HG03558 (cell line): ENCODE data around the gene GPR101.

Experiments
- ATAC-seq: cut with Tn5 transposase; IDR thresholded peaks from one replicate; pipeline ENCODE4 v1.9.1; 2021; ENCODE audit warnings: moderate number of reproducible peaks; ENCODE audit not compliant: unreplicated experiment; ENCODE audit errors: extremely low read depth

The GPR101 gene, protein sequence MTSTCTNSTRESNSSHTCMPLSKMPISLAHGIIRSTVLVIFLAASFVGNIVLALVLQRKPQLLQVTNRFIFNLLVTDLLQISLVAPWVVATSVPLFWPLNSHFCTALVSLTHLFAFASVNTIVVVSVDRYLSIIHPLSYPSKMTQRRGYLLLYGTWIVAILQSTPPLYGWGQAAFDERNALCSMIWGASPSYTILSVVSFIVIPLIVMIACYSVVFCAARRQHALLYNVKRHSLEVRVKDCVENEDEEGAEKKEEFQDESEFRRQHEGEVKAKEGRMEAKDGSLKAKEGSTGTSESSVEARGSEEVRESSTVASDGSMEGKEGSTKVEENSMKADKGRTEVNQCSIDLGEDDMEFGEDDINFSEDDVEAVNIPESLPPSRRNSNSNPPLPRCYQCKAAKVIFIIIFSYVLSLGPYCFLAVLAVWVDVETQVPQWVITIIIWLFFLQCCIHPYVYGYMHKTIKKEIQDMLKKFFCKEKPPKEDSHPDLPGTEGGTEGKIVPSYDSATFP

DNA sequence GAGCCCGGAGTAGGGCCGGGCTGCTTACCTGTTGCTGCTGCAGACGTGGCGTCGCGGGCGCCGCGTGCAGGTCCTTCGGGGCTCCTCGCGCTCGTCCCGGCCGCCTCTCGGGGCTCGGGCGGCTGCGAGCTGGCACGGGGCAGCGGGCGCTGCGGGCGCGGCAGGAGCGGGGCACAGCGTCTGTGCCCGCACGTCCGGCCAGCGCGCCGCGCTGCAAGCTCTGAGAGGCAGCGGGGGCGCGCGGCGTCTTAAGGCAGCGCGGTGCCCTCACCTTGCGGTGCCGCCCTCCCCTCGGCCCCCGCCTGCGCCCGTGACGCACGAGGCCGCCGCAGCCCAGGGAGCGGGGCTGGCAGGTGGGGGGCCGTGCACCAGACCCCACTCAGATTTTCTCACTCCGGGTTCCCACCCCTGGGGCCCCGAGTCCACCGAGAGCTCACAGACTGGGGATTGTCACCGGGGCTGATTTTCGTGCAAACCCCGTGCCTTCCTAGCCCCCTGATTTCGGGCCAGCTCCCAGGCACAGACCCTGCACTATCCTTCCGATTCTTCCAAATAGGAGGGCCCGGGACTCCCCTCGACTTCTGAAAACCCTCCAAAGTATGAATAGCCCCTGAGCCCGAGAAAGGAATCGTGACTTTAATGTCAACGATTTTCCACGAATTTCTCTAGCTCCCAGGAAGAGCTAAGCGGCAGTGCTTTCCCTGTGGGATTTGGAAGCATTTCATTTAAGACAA is at the start of gene GPR101:
Gene GPR101, minus strand, starts transcription at position 222 of the 734 bp plus-strand sequence. CDS start 2,321 bp downstream, outside the sequence.
- no peak for ATAC-seq

DNA sequence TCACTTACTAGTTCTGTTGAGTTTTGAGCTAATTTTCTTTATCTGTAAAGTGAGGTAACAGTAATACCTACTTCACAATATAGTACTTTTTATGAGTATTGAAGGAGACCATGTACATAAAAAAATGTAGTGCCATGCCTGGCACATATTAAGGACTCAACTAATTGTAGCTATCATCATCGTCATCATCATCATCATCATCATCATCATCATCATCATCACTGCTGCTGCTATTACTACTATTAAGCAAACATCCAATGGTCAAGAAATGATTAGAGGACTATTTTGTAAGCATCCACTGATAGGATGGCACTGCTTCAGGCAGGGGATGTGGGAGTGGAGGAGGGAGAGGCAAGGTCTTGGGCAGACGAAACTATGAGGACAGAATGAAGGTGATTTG is 47.4 kb upstream of the GPR101 start:
- ATAC-seq, result no peak

DNA sequence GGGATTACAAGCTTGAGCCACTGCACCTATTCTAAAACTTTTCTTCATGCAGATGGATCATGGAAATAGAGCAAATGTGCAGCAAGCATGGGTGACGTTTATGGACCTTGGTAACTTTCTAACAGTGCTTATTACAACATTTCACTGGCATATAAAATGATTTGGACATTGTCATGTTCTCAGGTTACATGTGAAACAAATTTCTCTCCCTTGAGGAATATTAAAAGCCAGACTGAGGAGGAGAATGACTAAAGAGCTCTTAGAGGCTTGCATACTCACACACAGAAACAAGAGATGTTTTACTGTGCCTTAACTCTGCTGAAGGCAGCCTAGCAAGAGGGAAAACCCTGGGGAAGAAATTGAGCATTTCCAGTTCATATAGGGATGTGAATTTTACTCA is 38.6 kb upstream of the GPR101 start:
- ATAC-seq, result no peak

DNA sequence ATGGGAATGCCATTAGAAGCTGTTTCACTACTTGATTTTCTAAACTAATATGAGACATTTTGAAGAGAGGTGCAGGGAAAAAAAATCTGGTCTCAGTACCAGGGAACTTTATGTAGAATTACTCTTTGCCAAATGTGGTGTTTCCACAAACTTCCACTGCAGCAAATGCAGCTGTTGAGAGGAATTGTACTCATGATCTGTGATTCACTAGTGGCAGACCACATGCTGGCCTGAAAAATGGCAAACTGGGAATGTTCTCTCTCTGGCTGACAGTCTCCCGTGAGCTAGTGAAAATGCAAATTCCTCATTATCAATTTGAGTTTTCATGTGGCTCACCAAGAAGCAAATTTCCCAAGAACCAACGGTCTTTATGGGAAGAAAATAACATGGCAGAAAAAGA is 37.8 kb upstream of the GPR101 start:
- no peak for ATAC-seq

DNA sequence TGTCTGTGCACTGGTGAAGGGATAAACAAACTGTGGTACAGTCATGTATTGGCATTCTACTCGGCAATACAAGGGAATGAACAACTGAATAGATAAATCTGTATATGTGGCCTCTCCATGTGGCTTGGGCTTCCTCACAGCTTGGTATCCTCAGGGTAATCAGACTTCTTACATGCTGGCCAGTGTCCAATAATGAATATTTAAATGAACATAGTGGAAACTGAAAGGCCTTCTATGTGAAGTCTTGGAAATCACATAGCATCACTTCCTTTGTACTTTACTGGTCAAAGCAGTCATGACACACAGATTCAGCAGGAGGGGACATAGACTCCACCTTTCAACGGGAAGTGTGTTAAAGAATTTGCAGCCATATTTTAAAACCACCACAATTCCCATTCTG is 33.4 kb upstream of the GPR101 start:
- ATAC-seq, result no peak

DNA sequence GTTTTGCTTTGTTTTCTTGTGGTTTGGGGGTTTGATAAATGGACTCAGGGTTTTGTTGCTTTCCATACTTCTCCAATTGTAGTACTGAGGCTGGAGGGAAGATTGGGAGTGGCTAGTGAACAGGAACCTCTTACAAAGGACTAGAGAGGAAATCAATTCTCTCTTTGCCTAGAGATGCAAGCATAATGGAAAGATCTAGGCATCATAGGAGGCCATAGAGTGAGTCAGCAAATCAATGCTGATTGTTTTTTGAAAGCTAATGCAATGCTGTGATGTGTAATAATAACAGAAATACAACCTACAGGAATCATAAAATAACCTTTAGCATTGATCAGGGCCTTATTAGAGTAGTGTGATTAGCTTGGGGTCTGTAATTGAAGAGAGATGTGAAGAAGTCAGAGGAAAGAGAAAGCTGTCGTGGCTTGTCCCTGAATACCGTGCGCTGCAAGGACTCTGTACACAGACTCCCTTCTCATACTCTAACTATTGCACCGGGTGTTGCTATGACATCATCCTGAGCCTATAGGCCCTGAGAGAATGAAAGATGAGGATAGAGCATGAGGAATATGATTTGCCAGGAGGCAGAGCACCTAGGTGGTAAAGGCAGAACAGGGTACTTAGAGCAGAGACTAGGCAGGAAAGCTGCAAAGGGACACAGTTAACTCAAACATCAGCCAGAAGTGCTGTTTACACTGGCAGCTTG is 29.3 kb upstream of the GPR101 start:
- no peak for ATAC-seq

DNA sequence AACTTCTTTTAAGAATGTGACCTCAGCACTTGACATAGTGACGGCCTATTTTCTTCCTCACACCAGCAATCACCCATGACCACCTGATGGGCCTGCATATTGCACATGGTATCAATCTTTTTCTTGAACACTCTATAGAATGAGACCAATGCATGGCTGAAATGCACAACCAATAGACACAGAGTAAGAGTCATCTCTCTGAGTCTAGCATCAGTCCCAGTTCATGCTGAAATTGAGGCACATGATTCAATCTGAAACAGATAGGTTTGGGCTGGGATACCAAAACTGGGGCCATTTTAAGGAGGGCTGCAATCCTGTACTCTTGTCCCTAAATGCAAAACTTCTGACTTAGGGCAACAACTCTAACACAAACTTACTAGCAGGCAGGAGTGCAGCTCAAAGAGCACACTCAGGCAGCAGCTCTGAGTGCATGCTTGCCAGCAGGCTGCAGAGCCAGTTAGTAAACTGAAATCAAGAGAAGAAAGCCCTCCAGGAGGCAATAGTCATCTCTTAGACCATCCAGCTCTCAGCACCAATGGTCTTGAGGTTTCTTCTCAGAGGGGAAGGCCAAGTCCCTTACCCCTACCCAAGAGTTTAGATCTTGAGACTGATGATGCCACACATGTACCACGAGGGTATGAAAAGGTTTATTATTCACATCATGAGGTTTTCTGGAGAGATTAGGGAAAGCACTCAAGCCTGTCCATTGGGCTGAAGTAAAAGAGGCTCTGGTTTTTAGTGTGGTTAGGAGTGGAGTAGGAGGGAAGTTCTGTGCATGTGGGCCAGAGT is 24.7 kb upstream of the GPR101 start:
- no peak for ATAC-seq

DNA sequence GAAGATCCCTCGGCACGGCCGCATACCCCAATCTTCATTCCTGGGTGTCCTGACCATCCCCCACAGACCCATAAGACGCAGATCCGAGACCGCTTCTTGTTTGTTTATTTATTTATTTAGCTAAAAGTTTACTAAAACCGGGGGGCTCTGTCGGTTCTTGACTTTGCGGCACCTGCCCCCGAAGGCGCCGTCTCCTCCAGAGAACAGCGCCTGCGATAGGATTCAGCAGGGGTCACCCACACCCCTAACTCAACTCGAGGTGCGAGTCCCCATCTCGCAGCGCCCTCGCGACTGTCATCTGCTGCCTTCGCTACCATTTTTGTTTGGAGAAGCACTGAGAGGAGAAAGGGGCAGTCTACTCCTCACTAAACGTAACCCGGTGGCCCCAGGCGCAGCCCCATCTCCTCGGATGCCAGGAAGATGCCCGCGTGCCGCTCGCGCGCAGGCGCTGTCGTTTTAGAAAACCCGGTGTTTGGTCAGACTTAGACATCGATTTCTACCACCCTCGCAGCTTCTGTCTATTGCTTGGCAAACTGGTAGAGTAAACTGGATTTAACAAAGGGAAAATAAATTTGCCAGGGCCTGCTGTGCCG is 18.9 kb upstream of the GPR101 start:
- ATAC-seq, result no peak

DNA sequence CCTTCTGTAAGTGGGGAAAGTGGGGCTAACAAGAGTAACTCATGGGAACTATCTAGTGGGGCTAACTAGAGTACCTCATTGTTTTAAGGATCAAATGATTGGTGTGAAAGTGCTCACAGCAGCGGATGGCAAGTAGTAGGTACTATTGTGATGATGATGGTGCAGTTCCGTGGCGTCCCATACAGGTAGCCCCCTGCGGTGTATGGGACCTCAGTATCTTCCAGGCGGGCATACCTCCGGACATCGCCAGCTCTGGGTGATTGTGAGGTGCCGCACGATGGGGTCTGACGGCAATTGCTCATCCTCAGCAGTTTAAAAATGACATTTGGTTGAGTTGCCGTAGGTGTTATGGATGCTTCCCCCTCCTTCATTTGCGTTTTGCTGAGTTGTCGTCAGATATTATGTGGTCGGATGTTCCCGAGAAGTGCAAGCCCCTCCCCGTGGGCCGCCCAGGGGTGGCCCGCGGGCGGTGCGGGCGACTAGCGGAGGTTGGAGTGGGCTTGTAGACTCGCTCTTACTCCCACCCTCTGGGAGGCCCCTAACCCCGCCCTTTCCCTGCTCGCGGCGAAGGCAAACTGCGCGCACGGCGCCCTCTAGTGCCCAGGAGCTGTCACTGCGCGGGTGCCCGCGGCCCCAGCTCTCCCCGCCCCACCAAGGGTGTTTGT is 18.3 kb upstream of the GPR101 start:
- ATAC-seq, result peak; percentile 81

DNA sequence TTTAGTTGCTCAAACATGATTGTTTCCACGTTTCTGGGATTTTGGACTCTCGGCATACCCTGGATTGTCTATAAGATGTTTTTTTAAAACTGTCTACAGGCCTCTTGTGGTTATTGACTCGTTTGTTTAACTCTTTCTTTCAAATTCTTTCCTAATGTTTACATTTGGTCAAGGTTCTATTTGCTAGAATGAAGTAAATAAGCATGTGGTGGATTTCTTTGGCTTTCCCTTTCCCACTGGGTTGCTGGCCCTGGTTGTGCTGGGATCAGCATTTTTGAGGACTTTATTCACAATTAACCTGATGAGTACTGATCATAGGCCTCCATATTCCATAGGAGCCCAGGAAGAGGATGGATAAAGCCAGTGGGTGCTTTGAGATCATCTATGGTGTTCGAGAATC is 11.1 kb upstream of the GPR101 start:
- ATAC-seq, result no peak

DNA sequence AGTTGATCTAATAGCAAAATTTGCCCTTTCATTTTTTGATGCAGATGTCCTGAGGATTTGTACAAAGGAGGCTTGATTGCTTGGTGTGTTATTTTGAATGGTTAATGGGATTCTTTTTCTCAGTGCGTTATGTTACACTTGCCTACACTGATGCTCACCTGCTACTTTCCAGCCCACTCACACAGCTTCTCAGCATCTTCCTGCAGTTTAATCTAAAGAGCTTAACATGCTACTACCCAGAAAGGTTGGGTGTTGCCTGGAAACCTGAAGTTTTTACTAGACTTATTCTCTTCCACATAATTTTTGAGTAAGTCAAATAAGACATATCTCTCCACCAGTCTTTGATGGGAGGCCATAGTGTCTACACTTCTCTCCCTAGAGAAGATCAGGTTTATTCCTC is 9.9 kb upstream of the GPR101 start:
- no peak for ATAC-seq

DNA sequence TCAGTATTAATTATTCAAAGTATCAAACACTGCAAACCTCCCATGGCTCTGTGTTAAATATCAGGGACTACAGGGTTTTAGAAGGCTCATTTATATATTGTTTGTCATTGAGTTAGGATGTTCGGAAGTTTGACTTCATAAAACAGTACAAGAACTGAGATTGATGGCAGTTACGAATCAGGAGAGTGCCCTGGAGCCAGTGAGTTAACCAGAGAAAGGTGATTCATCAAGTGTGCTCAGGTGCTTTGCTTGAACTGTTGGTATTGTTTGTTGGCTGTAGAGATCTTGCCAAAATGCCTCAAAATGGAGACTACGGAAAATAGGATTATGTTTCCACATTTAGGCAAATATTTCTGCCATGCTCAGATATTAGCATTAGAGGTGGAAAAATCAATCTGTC is 7.5 kb upstream of the GPR101 start:
- ATAC-seq, result no peak

DNA sequence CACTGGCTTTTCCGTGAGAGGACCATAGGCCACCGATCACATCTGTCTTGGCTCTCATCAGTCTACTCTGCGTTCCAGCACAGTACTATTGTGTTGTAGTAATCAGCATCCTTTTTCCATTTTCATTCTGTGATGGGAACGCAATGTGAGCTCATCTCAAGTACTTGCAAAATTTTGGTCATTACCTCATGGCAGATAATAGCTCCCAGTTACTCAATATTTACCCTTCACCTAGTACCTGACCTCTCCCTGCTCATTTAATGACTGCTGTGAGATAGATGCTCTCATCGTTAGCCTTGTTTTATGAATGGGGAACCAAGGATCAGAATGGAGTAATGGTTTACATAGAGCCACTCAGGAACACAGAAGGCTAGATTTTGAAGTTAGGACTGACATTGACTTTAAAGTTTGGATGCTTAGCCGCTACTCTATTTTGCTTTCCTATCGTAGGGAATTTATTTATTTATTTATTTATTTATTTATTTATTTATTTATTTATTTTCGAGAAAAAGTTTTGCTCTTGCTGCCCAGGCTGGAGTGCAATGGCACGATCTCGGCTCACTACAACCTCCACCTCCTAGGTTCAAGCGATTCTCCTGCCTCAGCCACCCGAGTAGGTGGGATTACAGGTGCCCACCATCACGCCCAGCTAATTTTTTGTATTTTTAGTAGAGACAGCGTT is 6.5 kb upstream of the GPR101 start:
- ATAC-seq, result no peak

DNA sequence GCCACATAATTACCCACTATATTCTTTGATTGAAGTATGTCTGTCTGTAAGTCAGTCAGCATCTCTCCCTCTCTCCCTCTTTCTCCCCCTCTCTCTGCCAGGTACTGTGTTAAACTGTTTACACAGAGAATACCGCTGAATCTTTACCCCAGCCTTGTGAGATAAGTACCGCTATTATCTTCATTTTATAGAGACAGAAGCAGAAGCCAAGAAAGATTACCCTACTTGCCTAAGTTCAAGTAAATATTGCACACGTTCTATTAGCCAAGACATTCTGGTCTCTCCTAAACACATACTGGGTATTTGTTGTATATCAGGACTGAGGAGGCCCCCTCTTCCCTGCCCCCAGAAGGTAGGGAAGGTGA is 695 bp upstream of the GPR101 start:
- no peak for ATAC-seq

DNA sequence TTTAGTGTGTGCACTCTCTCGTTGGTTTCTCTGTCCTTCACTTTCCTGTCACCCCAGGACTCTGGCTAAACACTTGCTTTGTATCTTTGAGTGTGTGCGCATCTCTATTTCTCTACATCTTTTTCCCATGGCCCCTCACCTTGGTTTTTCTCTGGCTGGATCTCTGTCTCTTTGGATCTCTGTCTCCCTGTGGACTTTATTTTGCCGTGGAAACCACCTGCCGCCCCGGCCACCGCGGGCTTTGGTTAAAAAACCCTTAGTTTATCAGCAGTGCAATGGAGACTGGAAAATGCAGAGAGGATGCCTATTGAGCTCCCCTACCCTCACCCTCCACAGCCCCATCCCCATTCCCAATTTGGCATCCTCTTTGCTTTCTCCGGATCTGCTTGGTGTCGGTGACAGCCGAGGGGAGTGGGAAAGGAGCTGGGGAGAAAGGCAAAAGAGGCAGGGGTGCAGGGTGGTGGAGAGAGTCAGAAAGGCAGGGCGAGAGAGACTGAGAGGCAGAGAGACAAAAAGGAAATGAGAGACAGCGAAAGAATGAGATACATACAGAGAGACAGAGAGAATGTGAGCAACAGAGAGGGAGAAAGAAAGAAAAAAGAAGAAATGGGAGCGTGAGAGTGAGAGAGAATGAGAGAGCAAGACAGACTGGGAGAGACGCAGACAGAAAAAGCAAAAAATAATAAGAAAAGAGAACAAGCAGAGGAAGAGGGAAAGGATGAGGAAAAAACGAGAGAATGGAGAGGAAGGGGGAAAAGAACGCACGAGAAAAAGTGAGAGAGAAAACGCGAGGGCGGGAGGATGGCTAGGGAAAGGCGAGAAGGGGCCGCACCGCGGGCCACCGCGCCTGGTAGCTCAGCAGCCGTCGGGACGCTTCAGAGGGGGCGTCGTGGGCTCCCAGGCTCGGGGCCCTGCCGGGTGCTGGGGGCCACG is 688 bp downstream of the GPR101 start:
- ATAC-seq, result no peak

DNA sequence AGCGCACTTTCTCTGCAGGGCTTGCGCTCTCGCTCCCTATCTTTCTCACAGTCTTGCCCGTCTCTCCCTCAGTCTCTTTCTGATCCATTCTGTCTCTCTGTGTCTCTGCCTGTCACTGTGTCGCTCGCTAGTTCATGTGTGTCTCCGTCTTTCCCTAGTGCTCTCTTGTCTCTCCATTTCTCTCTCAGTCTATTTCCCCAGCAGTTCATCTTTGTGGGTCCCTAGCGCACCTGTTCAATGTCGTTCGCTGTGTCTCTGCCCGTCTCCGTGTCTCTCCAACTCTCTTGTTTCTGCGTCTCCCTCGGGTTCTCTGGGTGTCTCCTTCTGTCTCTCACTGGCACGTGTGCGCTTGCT is 1.5 kb downstream of the GPR101 start:
- no peak for ATAC-seq

DNA sequence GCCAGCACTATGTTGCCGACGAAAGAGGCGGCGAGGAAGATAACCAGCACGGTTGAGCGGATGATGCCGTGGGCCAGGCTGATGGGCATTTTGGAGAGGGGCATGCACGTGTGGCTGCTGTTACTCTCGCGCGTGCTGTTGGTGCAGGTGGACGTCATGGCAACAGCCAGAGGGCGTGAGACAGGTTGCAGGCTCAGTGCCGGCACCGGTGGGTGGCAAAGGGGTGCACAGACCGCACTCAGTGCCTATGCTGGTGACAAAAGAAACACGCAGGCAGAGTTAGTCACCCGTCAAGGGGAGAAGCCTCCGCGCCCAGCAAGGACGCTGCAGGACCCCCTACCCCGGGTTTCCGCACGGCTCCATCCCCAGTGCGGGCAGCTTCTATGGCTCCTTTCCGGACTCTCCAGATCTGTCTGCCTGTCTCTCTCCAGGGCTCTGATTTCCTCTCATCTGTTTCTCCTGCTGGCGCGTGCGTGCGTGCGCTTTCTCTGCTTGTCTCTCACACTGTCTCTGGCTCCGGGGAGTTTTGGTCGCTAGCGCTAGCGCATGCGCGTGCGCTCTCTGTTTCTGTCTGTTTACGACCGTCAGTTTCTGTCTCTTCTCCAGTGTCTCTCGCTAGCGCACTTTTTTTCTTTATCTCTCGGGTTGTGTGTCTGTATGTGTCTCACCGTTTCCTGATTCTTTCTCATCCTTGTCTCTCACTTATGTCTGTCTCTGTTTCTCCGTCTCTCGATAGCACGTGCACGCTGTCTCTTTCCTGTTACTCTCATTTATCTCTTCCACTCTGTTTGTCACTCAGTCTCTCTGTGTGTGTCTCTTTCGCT is 2.1 kb downstream of the GPR101 start:
- peak; percentile 83 for ATAC-seq
